Mesothelial cell of epicardium (in vitro differentiated cells): ENCODE measurements around the gene TRIO. TPM values are rescaled to one million over a fixed set of nuclear protein-coding genes. Genes with fewer than 3 reads are reported as not detected.

Experiments used
- DNase-seq, 2 experiments: peaks; one replicate each; pipeline ENCODE4 v3.0.0; 2021; ENCODE audit warnings: low spot score in 2 of 2; ENCODE audit not compliant: unreplicated experiment in 2 of 2
- H3K27ac Mint-ChIP-seq: 2 replicates; pipeline ENCODE4 v1.8.0; 2021; ENCODE audit warnings: mixed read lengths
- H3K27me3 Mint-ChIP-seq: 2 replicates; pipeline ENCODE4 v1.8.0; 2021; ENCODE audit warnings: low read depth, mixed read lengths
- H3K36me3 Mint-ChIP-seq: 2 replicates; pipeline ENCODE4 v1.8.0; 2021; ENCODE audit warnings: mixed read lengths
- H3K4me1 Mint-ChIP-seq: 2 replicates; pipeline ENCODE4 v1.8.0; 2021; ENCODE audit warnings: mixed read lengths
- H3K4me3 Mint-ChIP-seq: 2 replicates; pipeline ENCODE4 v1.8.0; 2021; ENCODE audit warnings: mild to moderate bottlenecking, moderate library complexity, mixed read lengths
- H3K9me3 Mint-ChIP-seq: 2 replicates; pipeline ENCODE4 v1.8.0; 2021; ENCODE audit warnings: mixed read lengths
- CTCF ChIP-seq: fragments of 200-600 bp; sonication (generic); IDR thresholded peaks from one replicate; pipeline ENCODE4 v1.5.0; 2021; ENCODE audit warnings: antibody characterized with exemption; ENCODE audit not compliant: unreplicated experiment
- total RNA-seq: library from RNA; stranded (reverse); gene quantifications from 3 replicates; pipeline ENCODE4 v1.2.1, GENCODE V29; 2021

Gene TRIO
- total RNA-seq, 1 donor from 2014 or later = 209 TPM

DNA sequence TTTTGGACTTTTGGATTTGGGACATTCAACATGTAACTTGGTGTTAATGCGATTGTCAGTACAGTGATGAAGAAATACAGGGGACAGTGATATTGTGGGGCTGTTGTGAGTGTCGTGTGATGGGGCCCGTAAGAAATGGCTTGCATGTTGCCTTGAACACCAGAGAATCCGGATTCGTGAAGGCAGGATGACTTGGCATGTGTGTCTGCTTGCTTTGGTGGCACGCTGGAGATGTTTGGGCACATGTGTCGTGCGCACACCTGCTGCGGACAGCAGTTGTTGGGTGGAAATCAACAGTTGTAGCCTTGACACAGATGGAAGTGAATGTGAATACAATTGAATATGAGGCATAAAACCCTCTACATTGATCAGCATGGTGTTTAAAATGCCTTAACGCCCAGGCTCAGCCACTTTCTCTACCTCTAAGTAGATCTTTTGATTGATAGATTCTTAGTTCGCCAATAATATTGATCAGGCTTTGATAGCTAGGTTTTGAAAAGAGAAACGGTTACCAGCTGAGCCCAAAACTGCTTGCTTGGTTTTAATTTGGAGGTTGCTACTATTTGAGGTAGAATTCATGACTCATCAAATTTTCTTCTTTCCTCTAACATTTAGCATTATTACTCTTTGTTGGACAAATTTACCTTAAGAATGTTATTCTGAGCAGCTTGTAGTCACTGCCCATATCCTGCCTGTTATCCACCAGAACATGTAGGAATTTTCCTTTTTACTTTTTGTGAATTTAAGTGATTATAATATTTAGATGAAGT lies 94.4 kb downstream of the TRIO start:
- no peak for DNase-seq
- H3K4me1 Mint-ChIP-seq = peaks cover 25% of the 10 kb centered on the region
- H3K27ac Mint-ChIP-seq = peak overlapping the region; percentile 43
- H3K36me3 Mint-ChIP-seq = no peaks in the 10 kb centered on the region
- no peak overlapping the region for H3K4me3 Mint-ChIP-seq
- no peaks in the 10 kb centered on the region for H3K27me3 Mint-ChIP-seq
- H3K9me3 Mint-ChIP-seq = no peaks in the 10 kb centered on the region
- no peak for TF ChIP-seq CTCF

GRCh38 chr5:14238272-14238671 lies 95.1 kb downstream of the TRIO start:
- Mint-ChIP-seq H3K36me3 (no peaks in the 10 kb centered on the region), H3K27ac (no peak overlapping the region), H3K4me3 (no peak overlapping the region), H3K27me3 (no peaks in the 10 kb centered on the region), H3K4me1 (peaks cover 25% of the 10 kb centered on the region), H3K9me3 (no peaks in the 10 kb centered on the region)
- no peak for TF ChIP-seq CTCF
- no peak for DNase-seq

DNA sequence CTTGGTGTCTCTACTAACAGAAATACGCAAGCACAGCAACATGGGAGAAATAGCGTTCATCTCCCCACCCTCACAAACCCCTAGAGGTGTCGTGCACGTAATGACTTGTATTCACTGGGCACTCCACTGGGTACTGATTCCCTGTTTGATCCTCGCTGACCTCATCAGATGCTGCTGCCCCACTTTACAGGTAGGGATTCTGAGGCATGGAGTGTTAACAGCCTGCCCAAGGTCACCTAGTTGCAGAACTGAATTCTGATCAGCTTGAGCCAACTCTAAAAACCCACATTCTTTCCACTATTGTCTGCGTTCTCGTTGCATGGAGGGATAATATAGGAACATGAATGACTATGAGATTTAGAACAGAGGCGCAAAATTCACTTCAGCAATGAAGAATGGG lies 96.3 kb downstream of the TRIO start:
- Mint-ChIP-seq H3K9me3 (no peaks in the 10 kb centered on the region), H3K36me3 (no peaks in the 10 kb centered on the region), H3K27me3 (no peaks in the 10 kb centered on the region), H3K4me3 (no peak overlapping the region), H3K4me1 (peaks cover 21% of the 10 kb centered on the region), H3K27ac (no peak overlapping the region)
- TF ChIP-seq CTCF = no peak
- DNase-seq = no peak

- Mint-ChIP-seq H3K27ac (no peak overlapping the region), H3K9me3 (no peaks in the 10 kb centered on the region), H3K27me3 (no peaks in the 10 kb centered on the region), H3K4me1 (peaks cover 25% of the 10 kb centered on the region), H3K36me3 (no peaks in the 10 kb centered on the region), H3K4me3 (no peak overlapping the region)
- no peak for TF ChIP-seq CTCF
- DNase-seq = no peak
Measured at GRCh38 chr5:14239951-14240350, 96.8 kb downstream of the TRIO start.

DNA sequence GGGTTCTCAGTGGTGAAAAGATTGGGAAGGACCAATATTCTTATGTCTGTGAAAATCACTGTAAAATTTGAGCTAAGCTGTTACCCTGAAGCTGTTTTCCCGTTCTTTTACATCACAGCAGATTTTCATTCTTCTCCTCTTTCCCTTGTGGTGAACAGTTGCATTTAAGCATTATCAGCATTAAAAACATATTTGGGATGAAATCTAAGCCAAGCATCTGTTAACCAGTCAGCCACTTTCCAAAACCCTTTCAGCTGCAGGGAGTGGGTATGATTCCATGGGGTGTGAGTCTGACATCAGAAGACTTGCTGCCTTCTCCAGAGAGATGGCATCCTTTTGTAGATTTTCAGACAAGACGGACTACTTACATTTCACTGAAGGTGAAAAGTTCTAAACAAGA lies 97.2 kb downstream of the TRIO start:
- Mint-ChIP-seq H3K4me3 (no peak overlapping the region), H3K9me3 (no peaks in the 10 kb centered on the region), H3K27ac (no peak overlapping the region), H3K36me3 (no peaks in the 10 kb centered on the region), H3K27me3 (no peaks in the 10 kb centered on the region), H3K4me1 (peaks cover 29% of the 10 kb centered on the region)
- no peak for TF ChIP-seq CTCF
- DNase-seq = no peak
